Bronchial epithelial cell (primary cell): ENCODE measurements around the gene LCN6. TPM values are rescaled to one million over a fixed set of nuclear protein-coding genes. Genes with fewer than 3 reads are reported as not detected.
"Not testable (repeated sequence)": the region's sequence is repeated elsewhere in the genome, so short reads cannot be mapped to it uniquely, and the experiment has no call there.

ENCODE experiments used
- DNase-seq: peaks from one replicate; pipeline ENCODE4 v3.0.0-alpha.2; 2010; ENCODE audit warnings: low read depth
- FAIRE-seq: peaks from 2 replicates; lab custom pipeline; 2011; peaks lifted over from hg19 to GRCh38; lab: Jason Lieb, UNC
- H3K27me3 ChIP-seq: 2 replicates; pipeline ENCODE4 v1.5.1; 2011; ENCODE audit warnings: low read length; ENCODE audit not compliant: control insufficient read depth, insufficient read depth
- H3K36me3 ChIP-seq: 2 replicates; pipeline ENCODE4 v1.5.1; 2011; ENCODE audit warnings: low read length; ENCODE audit not compliant: control insufficient read depth, insufficient read depth
- H3K4me3 ChIP-seq: 2 replicates; pipeline ENCODE4 v1.5.1; 2011; ENCODE audit warnings: mild to moderate bottlenecking, low read depth, low read length, control low read depth
- total RNA-seq: library from RNA; depleted of rRNA; stranded (reverse); fragments of >200 nt; gene quantifications from 2 replicates; pipeline ENCODE4 v1.2.1, GENCODE V29; 2014
- TF ChIP-seq, protein P1 (sequence below): IDR thresholded peaks from 2 replicates; pipeline ENCODE4 v1.5.1; 2011; ENCODE audit warnings: mild to moderate bottlenecking, moderate library complexity, low read length, control low read depth, inconsistent platforms; ENCODE audit not compliant: insufficient read depth, severe bottlenecking

LCN6 gene
- total RNA-seq, 1 donor from 2014 or later = not detected

GRCh38 chr9:136710543-136710942 lies 37.8 kb downstream of the LCN6 start:
- TF ChIP-seq, protein P1, sequence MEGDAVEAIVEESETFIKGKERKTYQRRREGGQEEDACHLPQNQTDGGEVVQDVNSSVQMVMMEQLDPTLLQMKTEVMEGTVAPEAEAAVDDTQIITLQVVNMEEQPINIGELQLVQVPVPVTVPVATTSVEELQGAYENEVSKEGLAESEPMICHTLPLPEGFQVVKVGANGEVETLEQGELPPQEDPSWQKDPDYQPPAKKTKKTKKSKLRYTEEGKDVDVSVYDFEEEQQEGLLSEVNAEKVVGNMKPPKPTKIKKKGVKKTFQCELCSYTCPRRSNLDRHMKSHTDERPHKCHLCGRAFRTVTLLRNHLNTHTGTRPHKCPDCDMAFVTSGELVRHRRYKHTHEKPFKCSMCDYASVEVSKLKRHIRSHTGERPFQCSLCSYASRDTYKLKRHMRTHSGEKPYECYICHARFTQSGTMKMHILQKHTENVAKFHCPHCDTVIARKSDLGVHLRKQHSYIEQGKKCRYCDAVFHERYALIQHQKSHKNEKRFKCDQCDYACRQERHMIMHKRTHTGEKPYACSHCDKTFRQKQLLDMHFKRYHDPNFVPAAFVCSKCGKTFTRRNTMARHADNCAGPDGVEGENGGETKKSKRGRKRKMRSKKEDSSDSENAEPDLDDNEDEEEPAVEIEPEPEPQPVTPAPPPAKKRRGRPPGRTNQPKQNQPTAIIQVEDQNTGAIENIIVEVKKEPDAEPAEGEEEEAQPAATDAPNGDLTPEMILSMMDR = no peak
- no peaks in the 10 kb centered on the region for H3K36me3 ChIP-seq
- FAIRE-seq (no peak), DNase-seq (no peak)
- no peak overlapping the region for H3K4me3 ChIP-seq
- H3K27me3 ChIP-seq = peaks cover 7% of the 10 kb centered on the region

DNA sequence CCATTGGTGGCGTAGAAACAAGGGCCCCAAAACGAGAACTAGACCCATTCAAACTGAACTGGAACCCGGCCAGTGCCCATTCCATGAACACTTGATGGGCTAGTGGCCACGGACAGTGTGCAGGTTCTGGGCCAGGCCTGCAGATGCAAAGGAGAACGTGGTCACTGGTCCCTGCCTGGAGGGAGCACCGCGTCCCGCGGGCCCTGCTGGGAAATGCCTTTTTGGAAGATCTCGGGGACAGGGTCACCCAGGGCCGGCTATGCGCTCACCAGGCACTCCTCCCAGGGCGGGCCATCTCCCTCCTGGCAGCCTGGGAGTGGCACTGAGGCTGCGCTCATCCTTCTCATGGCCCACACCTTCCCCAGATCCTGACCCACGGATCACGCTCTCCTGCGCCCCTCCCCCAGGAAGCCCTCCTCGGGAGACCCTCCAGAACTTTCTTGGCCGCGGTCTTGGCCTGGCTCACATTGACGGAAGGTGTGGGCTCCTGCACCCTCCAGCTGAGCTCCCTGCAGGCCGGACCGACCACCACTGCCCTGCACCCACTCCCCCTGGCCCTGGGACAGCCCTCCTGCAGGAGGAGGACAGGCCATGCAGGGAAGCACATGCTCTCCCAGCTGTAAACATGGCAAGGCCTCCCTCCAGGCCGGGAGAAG lies 38.7 kb downstream of the LCN6 start:
- FAIRE-seq = no peak

DNA sequence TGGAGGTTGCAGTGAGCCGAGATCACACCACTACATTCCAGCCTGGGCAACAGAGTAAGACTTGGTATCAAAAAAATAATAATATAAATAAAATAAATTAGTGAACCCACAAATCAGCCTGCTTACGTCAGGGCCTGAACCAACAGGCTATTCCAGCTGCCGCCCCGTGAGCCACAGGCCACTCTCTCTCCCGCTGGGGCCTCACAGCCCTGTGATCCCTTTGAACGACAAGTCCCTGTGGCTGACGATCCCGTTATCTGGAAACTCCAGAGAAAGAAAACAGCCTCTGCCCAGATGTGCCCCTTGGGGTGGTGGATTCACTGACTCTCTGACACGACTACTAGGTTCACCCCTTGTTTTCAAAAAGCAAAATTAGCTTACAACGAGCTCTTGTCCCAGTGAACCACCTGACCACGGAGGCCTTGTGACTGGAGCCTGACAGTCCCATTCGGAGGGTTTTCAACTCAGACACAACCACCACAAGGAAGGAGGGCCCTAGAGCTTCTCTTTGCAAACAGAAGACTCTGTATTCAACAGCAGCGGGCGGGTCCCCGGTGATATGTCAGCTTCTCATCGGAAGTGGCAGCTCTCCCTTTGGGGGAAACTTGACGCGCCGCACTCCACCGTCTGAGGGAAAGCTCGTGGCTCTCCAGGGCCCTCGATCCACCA lies 40.3 kb downstream of the LCN6 start:
- Histone ChIP-seq H3K4me3 (no peak overlapping the region), H3K36me3 (no peaks in the 10 kb centered on the region), H3K27me3 (peaks cover 4% of the 10 kb centered on the region)
- no peak for DNase-seq
- TF ChIP-seq, protein P1 = no peak
- no peak for FAIRE-seq

More for the DNA sequence above, 38.7 kb downstream of the LCN6 start:
- no peaks in the 10 kb centered on the region for H3K36me3 ChIP-seq
- peaks cover 7% of the 10 kb centered on the region for H3K27me3 ChIP-seq
- TF ChIP-seq, protein P1 = no peak
- DNase-seq = no peak
- no peak overlapping the region for H3K4me3 ChIP-seq

DNA sequence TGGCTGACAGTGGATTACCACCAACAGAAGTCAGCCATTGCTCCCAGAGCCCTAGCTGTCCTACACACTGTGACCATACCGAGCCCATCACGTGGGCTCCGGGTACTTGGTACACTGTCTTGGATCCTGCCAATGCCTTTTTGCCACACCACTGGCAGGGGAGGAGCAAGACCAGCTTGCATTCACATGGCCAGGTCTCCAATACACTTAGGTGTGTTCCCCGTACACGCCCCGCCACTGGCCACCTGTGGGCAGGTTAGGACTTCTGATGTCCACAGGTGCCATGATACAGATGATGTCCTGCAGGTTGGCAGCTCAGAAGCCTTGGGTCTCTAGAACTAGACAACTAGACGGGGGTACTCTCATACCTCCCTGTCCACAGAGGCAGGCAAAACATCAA lies 41.3 kb downstream of the LCN6 start:
- TF ChIP-seq, protein P1 = no peak
- Histone ChIP-seq H3K27me3 (peaks cover 4% of the 10 kb centered on the region), H3K36me3 (no peaks in the 10 kb centered on the region), H3K4me3 (no peak overlapping the region)
- DNase-seq = no peak
- FAIRE-seq = no peak

- peaks cover 6% of the 10 kb centered on the region for H3K27me3 ChIP-seq
- H3K36me3 ChIP-seq = no peaks in the 10 kb centered on the region
- no peak for DNase-seq
- no peak for FAIRE-seq
- H3K4me3 ChIP-seq = no peak overlapping the region
- TF ChIP-seq, protein P1 = no peak
Measured at GRCh38 chr9:136705564-136705963, 42.8 kb downstream of the LCN6 start.

DNA sequence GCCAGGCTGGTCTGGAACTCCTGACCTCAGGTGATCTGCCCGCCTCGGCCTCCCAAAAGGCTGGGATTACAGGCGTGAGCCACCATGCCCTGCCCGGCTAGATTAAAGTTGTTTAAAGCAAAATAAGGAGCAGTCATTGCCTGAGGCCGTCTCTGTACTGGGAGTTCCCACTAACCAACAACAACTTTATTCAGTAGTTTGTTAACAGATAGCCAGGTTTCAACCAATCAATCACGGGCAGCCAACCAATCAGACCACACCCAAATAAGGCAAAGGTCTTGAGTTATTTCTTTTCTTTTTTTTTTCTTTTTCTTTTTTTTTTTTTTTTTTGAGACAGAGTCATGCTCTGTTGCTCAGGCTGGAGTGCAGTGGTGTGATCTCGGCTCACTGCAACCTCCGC lies 43.6 kb downstream of the LCN6 start:
- DNase-seq, FAIRE-seq, H3K27me3 ChIP-seq, H3K36me3 ChIP-seq, H3K4me3 ChIP-seq: not testable (repeated sequence)
